BJ (cell line): ENCODE data around the gene PLEK. TPM values are rescaled to one million over a fixed set of nuclear protein-coding genes. Genes with fewer than 3 reads are reported as not detected.

Source experiments
- CTCF ChIA-PET: fragments of 350-600 bp; formaldehyde crosslinking; extraction: SDS; loops from one replicate; lab custom pipeline; 2021; ENCODE audit warnings: antibody characterized with exemption, inconsistent platforms; lab: Yijun Ruan, JAX
- POLR2A ChIA-PET: fragments of 300-600 bp; sonication (Branson Sonifier 250); formaldehyde crosslinking; extraction: SDS; loops from one replicate; lab custom pipeline; 2021; ENCODE audit warnings: antibody characterized with exemption; lab: Charles Lee
- DNase-seq: peaks from one replicate; pipeline ENCODE4 v3.0.0-alpha.2; 2011; ENCODE audit warnings: low read depth
- H3K27me3 ChIP-seq: 2 replicates; pipeline ENCODE4 v1.6.0; 2011; ENCODE audit warnings: low read length; ENCODE audit not compliant: control insufficient read depth, insufficient read depth
- H3K36me3 ChIP-seq: 2 replicates; pipeline ENCODE4 v1.5.1; 2011; ENCODE audit warnings: low read length; ENCODE audit not compliant: control insufficient read depth, insufficient read depth
- H3K4me3 ChIP-seq: 2 replicates; pipeline ENCODE4 v1.5.1; 2011; ENCODE audit warnings: low read depth, mild to moderate bottlenecking, control low read depth, low read length
- polyA plus RNA-seq: library from polyadenylated mRNA; depleted of rRNA; stranded (reverse); fragments of >200 nt; gene quantifications from 2 replicates; pipeline ENCODE4 v1.2.3, GENCODE V29; 2011
- TF ChIP-seq, protein P1 (sequence below): IDR thresholded peaks from 2 replicates; pipeline ENCODE4 v1.5.1; 2011; ENCODE audit warnings: low read depth, mild to moderate bottlenecking, control low read depth, inconsistent platforms, low read length, moderate library complexity; ENCODE audit not compliant: insufficient read depth

The PLEK gene
- polyA plus RNA-seq, 1 experiment, result not detected

DNA sequence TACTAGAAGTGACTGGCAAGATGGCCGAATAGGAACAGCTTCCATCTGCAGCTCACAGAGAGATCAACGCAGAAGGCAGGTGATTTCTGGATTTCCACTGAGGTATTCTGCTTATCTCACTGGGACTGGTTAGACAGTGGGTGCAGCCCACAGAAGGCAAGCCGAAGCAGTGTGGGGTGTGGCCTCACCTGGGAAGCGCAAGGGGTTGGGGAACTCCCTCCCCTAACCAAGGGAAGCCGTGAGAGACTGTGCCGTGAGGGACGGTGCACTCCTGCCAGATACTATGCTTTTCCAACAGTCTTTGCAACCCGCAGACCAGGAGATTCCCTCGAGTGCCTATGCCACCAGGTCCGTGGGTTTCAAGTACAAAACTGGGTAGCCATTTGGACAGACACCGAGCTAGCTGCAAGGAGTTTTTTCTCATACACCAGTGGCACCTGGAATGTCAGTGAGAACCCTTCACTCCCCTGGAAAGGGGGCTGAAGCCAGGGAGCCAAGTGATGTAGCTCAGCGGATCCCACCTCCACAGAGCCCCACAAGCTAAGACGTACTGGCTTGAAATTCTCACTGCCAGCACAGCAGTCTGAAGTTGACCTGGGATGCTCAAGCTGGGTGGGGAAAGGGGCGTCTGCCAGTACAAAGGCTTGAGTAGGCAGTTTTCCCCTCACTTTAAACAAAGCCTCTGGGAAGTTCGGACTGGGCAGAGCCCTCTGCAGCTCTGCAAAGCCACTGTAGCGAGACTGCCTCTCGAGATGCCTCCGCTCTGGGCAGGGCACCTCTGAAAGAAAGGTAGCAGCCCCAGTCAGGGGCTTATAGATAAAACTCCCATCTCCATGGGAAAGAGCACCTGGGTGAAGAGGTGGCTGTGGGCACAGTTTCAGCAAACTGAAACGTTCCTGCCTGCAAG lies 40.1 kb downstream of the PLEK start:
- TF ChIP-seq, protein P1, sequence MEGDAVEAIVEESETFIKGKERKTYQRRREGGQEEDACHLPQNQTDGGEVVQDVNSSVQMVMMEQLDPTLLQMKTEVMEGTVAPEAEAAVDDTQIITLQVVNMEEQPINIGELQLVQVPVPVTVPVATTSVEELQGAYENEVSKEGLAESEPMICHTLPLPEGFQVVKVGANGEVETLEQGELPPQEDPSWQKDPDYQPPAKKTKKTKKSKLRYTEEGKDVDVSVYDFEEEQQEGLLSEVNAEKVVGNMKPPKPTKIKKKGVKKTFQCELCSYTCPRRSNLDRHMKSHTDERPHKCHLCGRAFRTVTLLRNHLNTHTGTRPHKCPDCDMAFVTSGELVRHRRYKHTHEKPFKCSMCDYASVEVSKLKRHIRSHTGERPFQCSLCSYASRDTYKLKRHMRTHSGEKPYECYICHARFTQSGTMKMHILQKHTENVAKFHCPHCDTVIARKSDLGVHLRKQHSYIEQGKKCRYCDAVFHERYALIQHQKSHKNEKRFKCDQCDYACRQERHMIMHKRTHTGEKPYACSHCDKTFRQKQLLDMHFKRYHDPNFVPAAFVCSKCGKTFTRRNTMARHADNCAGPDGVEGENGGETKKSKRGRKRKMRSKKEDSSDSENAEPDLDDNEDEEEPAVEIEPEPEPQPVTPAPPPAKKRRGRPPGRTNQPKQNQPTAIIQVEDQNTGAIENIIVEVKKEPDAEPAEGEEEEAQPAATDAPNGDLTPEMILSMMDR, result no peak
- Histone ChIP-seq H3K36me3 (no peaks in the 10 kb centered on the region), H3K27me3 (peaks cover 7% of the 10 kb centered on the region), H3K4me3 (no peak overlapping the region)
- ChIA-PET CTCF (interaction anchor here (1.2 kb wide), 1 partner anchor 8 kb away, joined by 4 read pairs; no protein-coding TSS in a partner anchor), POLR2A (no interaction called here)
- no peak for DNase-seq

DNA sequence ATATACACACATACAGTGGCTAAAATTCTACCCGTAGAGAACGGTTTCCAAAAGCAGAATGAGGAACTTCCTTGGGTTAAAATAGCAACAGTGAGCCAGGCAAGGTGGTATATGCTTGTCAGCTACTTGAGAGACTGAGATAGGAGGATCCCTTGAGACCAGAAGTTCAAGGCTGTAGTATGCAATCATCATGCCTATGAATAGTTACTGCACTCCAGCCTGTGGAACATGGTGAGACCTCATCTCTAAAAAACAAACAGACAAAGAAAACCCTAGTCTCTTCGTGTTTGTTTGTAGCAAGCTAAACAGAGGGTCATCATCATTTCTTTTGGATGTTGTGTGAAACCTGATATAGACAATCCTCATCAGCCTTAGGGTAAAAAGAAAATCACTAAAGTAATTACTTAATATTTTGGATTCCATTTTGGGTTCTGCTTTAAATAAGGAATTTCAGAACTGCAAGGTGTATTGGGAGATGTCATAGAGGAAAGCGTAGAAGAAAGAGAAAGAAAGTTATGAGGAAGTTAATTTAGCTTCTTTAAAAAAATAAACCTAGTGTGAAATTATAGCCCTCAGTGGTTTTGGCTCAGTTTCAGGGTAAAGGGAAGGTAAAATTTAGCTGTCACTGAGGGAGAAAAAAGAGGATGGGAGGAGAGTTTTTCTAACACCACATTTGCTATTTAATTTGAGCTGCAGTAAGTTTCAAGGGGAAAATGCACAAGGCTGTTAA lies 46.5 kb downstream of the PLEK start:
- TF ChIP-seq, protein P1, result no peak
- Histone ChIP-seq H3K4me3 (no peak overlapping the region), H3K27me3 (peaks cover 7% of the 10 kb centered on the region), H3K36me3 (no peaks in the 10 kb centered on the region)
- DNase-seq, result no peak
- ChIA-PET POLR2A (no interaction called here), CTCF (no interaction called here)

DNA sequence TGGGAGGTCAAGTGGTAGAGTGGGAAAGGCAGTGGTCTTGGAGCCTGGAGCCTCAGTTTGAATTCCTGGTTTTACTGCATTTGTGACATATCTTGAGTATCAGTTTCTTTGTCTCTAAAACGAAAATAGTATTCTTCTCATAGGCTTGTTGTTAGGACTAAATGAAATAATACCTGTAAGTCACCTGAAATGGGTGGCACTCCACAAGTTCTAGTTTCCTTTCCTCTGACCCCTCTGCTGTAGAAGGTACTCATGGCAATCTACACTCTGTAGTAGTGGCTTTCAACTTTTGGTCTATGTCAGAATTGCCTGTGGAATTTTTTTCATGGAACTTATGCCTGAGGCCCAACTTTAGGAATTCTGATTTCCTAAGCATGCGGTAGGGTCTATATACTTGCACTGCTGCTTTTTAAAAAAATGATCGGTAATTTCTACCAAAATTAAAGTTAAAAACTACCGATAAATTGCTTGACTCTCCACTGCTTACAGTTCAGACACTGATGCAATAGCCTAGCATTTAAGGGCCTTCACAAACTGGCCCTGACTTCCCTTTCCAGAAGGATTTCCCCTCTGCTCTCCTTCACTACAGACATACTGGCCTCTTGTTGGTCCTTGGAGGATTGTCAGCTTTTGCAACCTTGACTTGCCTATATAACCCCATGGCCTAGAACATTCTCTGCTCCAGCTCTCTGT lies 47.2 kb downstream of the PLEK start:
- H3K27me3 ChIP-seq, result peaks cover 7% of the 10 kb centered on the region
- TF ChIP-seq, protein P1, result no peak
- no peak overlapping the region for H3K4me3 ChIP-seq
- CTCF ChIA-PET, result no interaction called here
- no peaks in the 10 kb centered on the region for H3K36me3 ChIP-seq
- POLR2A ChIA-PET, result no interaction called here
- DNase-seq, result no peak

DNA sequence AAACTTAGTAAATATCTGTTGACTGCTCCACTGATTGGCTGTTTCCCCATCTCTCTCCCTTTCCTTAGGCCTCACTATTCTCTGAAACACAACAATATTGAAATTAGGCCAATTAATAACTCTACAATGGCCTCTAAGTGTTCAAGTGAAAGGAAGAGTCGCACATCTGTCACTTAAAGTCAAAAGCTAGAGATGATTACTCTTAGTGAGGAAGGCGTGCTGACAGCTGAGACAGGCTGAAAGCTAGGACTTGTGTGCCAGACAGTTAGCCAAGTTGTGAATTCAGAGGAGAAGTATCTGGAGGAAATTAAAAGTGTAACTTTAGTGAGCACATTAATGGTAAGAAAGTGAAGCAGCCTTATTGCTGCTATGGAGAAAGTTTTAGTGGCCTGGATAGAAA lies 48.4 kb downstream of the PLEK start:
- Histone ChIP-seq H3K36me3 (no peaks in the 10 kb centered on the region), H3K27me3 (peaks cover 10% of the 10 kb centered on the region), H3K4me3 (no peak overlapping the region)
- no peak for DNase-seq
- ChIA-PET POLR2A (no interaction called here), CTCF (interaction anchor here (0.6 to 1.1 kb wide), 3 partner anchors 9 to 132 kb away, joined by 3 to 4 read pairs (median 3); no protein-coding TSS in a partner anchor)
- TF ChIP-seq, protein P1, result no peak
